Neural cell (in vitro differentiated cells): ENCODE data around the gene SPOCK1. TPM values are rescaled to one million over a fixed set of nuclear protein-coding genes. Genes with fewer than 3 reads are reported as not detected.

Source experiments
- H2AFZ ChIP-seq: fragments of 200-600, 300-800 bp; sonication (generic), shearing (Covaris generic); 2 replicates; pipeline ENCODE4 v1.6.0; 2014; ENCODE audit warnings: low read depth, mild to moderate bottlenecking, antibody characterized with exemption, low read length, moderate library complexity
- H3F3A ChIP-seq: fragments of 200-600 bp; shearing (Covaris generic); 2 replicates; pipeline ENCODE4 v1.6.1; 2016; ENCODE audit warnings: mild to moderate bottlenecking, moderate library complexity, mixed read lengths, antibody characterized with exemption, low read length; ENCODE audit not compliant: insufficient read depth, poor library complexity, severe bottlenecking
- H3K27ac ChIP-seq: fragments of 200-600, 300-800 bp; sonication (generic), shearing (Covaris generic); 2 replicates; pipeline ENCODE4 v1.5.1; 2014; ENCODE audit warnings: mild to moderate bottlenecking, low read length, moderate library complexity
- H3K27me3 ChIP-seq: fragments of 300-800, 200-600 bp; sonication (generic), shearing (Covaris generic); 2 replicates; pipeline ENCODE4 v1.6.0; 2014; ENCODE audit warnings: mild to moderate bottlenecking, low read depth, low read length, moderate library complexity; ENCODE audit not compliant: insufficient read depth
- H3K36me3 ChIP-seq: fragments of 300-800, 200-600 bp; sonication (generic), shearing (Covaris generic); 2 replicates; pipeline ENCODE4 v1.5.1; 2014; ENCODE audit warnings: mild to moderate bottlenecking, antibody characterized with exemption, low read length, moderate library complexity; ENCODE audit not compliant: insufficient read depth
- H3K4me2 ChIP-seq: fragments of 300-800, 200-600 bp; sonication (generic), shearing (Covaris generic); 2 replicates; pipeline ENCODE4 v1.6.0; 2014; ENCODE audit warnings: mild to moderate bottlenecking, low read length
- H3K4me3 ChIP-seq: fragments of 300-800, 200-600 bp; sonication (generic), shearing (Covaris generic); 2 replicates; pipeline ENCODE4 v1.5.1; 2014; ENCODE audit warnings: mild to moderate bottlenecking, low read length, moderate library complexity
- H3K79me2 ChIP-seq: fragments of 200-600 bp; shearing (Covaris generic); replicated peaks from 2 replicates; pipeline ENCODE4 v1.6.0; 2014; ENCODE audit warnings: mild to moderate bottlenecking, low read length, moderate library complexity; ENCODE audit not compliant: insufficient read depth
- H3K9ac ChIP-seq: fragments of 300-800, 200-600 bp; sonication (generic), shearing (Covaris generic); 2 replicates; pipeline ENCODE4 v1.6.1; 2016; ENCODE audit warnings: mild to moderate bottlenecking, low read length, mixed read lengths
- H3K9me2 ChIP-seq: fragments of 200-600 bp; shearing (Covaris generic); 2 replicates; pipeline ENCODE4 v1.6.1; 2016; ENCODE audit warnings: mild to moderate bottlenecking, low read length, mixed read lengths; ENCODE audit not compliant: insufficient read depth
- H3K9me3 ChIP-seq: fragments of 200-600, 300-800 bp; sonication (generic), shearing (Covaris generic); 2 replicates; pipeline ENCODE4 v1.6.1; 2016; ENCODE audit warnings: mild to moderate bottlenecking, mixed run types, low read length, moderate library complexity, mixed read lengths
- H4K20me1 ChIP-seq: fragments of 200-600 bp; shearing (Covaris generic); 2 replicates; pipeline ENCODE4 v1.6.1; 2016; ENCODE audit warnings: mild to moderate bottlenecking, mixed run types; ENCODE audit not compliant: insufficient read depth
- EP300 ChIP-seq: fragments of 450-650 bp; conservative IDR thresholded peaks from 2 replicates; pipeline ENCODE4 v1.6.1; 2014; ENCODE audit warnings: antibody characterized with exemption, mild to moderate bottlenecking, moderate library complexity; ENCODE audit not compliant: poor library complexity, severe bottlenecking
- EZH2 ChIP-seq: fragments of 200-600, 300-800 bp; shearing (Covaris generic), sonication (generic); IDR thresholded peaks from 2 replicates; pipeline ENCODE4 v1.6.1; 2014; ENCODE audit warnings: antibody characterized with exemption, low read length, borderline replicate concordance, mild to moderate bottlenecking; ENCODE audit not compliant: insufficient read depth, poor library complexity, severe bottlenecking
- MXI1 ChIP-seq: fragments of 450-650 bp; conservative IDR thresholded peaks from 2 replicates; pipeline ENCODE4 v1.6.1; 2014; ENCODE audit warnings: antibody characterized with exemption, mild to moderate bottlenecking; ENCODE audit not compliant: poor library complexity, severe bottlenecking
- POLR2AphosphoS5 ChIP-seq: IDR thresholded peaks from 2 replicates; pipeline ENCODE4 v1.6.1; 2012
- RAD21 ChIP-seq: fragments of 450-650 bp; conservative IDR thresholded peaks from 2 replicates; pipeline ENCODE4 v1.6.1; 2014; ENCODE audit warnings: antibody characterized with exemption, mild to moderate bottlenecking, moderate library complexity
- SMC3 ChIP-seq: fragments of 450-650 bp; conservative IDR thresholded peaks from 2 replicates; pipeline ENCODE4 v1.6.1; 2014; ENCODE audit warnings: antibody characterized with exemption, mild to moderate bottlenecking, moderate library complexity; ENCODE audit not compliant: poor library complexity
- TAF1 ChIP-seq: IDR thresholded peaks from 2 replicates; pipeline ENCODE4 v1.6.1; 2012; ENCODE audit warnings: low read depth
- polyA plus RNA-seq: library from polyadenylated mRNA; depleted of rRNA; stranded (reverse); fragments of >200 nt; gene quantifications from 2 replicates; pipeline ENCODE4 v1.2.3, GENCODE V29; 2014
- TF ChIP-seq, protein P1 (sequence below): IDR thresholded peaks from 2 replicates; pipeline ENCODE4 v1.6.1; 2012; ENCODE audit warnings: borderline replicate concordance
- TF ChIP-seq, protein P2 (sequence below): fragments of 450-650 bp; IDR thresholded peaks from 2 replicates; pipeline ENCODE4 v1.5.1; 2014; ENCODE audit warnings: antibody characterized with exemption, mild to moderate bottlenecking, moderate library complexity; ENCODE audit not compliant: poor library complexity, severe bottlenecking

The SPOCK1 gene
- polyA plus RNA-seq, 1 donor from 2014 or later, result 33.6 TPM

DNA sequence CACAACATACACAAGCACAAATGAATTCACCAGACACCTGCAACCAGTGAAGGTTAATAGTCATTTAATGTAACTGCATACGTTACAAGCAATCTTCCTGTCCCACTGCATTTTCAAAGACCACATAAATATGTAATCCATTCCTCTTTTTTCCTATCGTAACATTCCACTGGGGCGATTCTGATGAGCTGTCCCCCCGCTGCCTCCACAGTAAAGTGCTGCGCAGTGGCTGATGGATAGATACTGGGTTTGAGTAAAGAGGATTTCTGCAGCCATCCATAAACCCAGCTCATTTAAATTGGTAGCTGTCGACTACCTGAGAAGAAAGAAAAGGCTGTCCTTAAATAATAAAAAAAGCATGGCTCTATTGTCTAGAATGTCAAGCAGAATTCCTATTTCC, 181.1 kb downstream of the SPOCK1 start:
- TF ChIP-seq RAD21 (no peak), SMC3 (no peak), EZH2 (no peak), MXI1 (no peak), EP300 (peak; percentile 61), TAF1 (no peak), POLR2AphosphoS5 (peak; percentile 49)
- TF ChIP-seq, protein P1, sequence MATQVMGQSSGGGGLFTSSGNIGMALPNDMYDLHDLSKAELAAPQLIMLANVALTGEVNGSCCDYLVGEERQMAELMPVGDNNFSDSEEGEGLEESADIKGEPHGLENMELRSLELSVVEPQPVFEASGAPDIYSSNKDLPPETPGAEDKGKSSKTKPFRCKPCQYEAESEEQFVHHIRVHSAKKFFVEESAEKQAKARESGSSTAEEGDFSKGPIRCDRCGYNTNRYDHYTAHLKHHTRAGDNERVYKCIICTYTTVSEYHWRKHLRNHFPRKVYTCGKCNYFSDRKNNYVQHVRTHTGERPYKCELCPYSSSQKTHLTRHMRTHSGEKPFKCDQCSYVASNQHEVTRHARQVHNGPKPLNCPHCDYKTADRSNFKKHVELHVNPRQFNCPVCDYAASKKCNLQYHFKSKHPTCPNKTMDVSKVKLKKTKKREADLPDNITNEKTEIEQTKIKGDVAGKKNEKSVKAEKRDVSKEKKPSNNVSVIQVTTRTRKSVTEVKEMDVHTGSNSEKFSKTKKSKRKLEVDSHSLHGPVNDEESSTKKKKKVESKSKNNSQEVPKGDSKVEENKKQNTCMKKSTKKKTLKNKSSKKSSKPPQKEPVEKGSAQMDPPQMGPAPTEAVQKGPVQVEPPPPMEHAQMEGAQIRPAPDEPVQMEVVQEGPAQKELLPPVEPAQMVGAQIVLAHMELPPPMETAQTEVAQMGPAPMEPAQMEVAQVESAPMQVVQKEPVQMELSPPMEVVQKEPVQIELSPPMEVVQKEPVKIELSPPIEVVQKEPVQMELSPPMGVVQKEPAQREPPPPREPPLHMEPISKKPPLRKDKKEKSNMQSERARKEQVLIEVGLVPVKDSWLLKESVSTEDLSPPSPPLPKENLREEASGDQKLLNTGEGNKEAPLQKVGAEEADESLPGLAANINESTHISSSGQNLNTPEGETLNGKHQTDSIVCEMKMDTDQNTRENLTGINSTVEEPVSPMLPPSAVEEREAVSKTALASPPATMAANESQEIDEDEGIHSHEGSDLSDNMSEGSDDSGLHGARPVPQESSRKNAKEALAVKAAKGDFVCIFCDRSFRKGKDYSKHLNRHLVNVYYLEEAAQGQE, result peak; percentile 76
- TF ChIP-seq, protein P2, sequence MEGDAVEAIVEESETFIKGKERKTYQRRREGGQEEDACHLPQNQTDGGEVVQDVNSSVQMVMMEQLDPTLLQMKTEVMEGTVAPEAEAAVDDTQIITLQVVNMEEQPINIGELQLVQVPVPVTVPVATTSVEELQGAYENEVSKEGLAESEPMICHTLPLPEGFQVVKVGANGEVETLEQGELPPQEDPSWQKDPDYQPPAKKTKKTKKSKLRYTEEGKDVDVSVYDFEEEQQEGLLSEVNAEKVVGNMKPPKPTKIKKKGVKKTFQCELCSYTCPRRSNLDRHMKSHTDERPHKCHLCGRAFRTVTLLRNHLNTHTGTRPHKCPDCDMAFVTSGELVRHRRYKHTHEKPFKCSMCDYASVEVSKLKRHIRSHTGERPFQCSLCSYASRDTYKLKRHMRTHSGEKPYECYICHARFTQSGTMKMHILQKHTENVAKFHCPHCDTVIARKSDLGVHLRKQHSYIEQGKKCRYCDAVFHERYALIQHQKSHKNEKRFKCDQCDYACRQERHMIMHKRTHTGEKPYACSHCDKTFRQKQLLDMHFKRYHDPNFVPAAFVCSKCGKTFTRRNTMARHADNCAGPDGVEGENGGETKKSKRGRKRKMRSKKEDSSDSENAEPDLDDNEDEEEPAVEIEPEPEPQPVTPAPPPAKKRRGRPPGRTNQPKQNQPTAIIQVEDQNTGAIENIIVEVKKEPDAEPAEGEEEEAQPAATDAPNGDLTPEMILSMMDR, result no peak
- H3K9ac ChIP-seq, result peak overlapping the region; percentile 21
- no peaks in the 10 kb centered on the region for H3K79me2 ChIP-seq
- no peaks in the 10 kb centered on the region for H3F3A ChIP-seq
- H3K36me3 ChIP-seq, result no peaks in the 10 kb centered on the region
- H2AFZ ChIP-seq, result no peak overlapping the region
- peak overlapping the region; percentile 46 for H3K4me2 ChIP-seq
- no peaks in the 10 kb centered on the region for H3K9me3 ChIP-seq
- H3K9me2 ChIP-seq, result no peaks in the 10 kb centered on the region
- peak overlapping the region; percentile 66 for H3K27ac ChIP-seq
- H4K20me1 ChIP-seq, result no peaks in the 10 kb centered on the region
- peak overlapping the region; percentile 34 for H3K4me3 ChIP-seq
- no peaks in the 10 kb centered on the region for H3K27me3 ChIP-seq

DNA sequence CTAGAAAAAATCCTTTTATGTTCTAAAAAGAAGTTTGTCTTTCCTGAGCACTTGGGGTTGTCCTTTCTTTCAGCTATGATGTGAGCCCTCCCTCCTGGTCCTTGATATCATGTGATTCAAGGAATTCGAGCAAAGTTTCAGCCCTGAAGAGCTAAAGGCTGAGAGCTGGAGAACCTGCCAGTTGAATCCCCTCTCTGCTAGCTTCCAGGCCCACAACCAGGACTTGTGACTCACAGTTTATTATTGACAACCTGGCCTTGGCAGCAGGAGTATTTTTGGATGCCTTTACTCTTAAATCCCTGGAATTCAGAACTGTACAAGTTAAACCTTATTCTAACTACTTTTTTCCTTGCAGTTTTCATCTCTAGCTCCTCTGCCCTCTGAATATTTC, 182.8 kb downstream of the SPOCK1 start:
- Histone ChIP-seq H4K20me1 (no peaks in the 10 kb centered on the region), H3K9me2 (no peaks in the 10 kb centered on the region), H3K27ac (no peak overlapping the region), H3K79me2 (no peaks in the 10 kb centered on the region), H3K9ac (no peak overlapping the region), H3K4me2 (no peak overlapping the region), H3K4me3 (no peak overlapping the region), H2AFZ (no peak overlapping the region), H3K36me3 (no peaks in the 10 kb centered on the region), H3K9me3 (no peaks in the 10 kb centered on the region), H3F3A (no peaks in the 10 kb centered on the region), H3K27me3 (no peaks in the 10 kb centered on the region)
- TF ChIP-seq SMC3 (no peak), EZH2 (no peak), POLR2AphosphoS5 (no peak), EP300 (no peak), TAF1 (no peak), RAD21 (no peak), MXI1 (no peak)
- TF ChIP-seq, protein P2, result no peak
- TF ChIP-seq, protein P1, result no peak
